GM12878 (cell line): ENCODE data around the gene ANKFY1.

Experiments
- BMI1 ChIP-seq: fragments of 450-650 bp; IDR thresholded peaks from 2 replicates; pipeline ENCODE4 v1.6.1; 2016; ENCODE audit warnings: mild to moderate bottlenecking, moderate library complexity, borderline replicate concordance
- CBX3 ChIP-seq: fragments of 200-600 bp; sonication (generic); IDR thresholded peaks from 2 replicates; pipeline ENCODE4 v1.6.1; 2016; ENCODE audit warnings: low read depth, borderline replicate concordance
- CEBPB ChIP-seq, 2 experiments: fragments of 150-350 bp in 1 of 2; IDR thresholded peaks; 2 replicates each; pipeline ENCODE4 v1.6.1; 2012 to 2014; ENCODE audit warnings: low read depth in 2 of 2, low read length in 2 of 2, borderline replicate concordance in 1 of 2, inconsistent platforms in 1 of 2
- HDAC2 ChIP-seq: fragments of 200-600 bp; sonication (generic); IDR thresholded peaks from 2 replicates; pipeline ENCODE4 v1.6.1; 2017
- MYC ChIP-seq: IDR thresholded peaks from 2 replicates; pipeline ENCODE4 v1.6.1; 2011; ENCODE audit warnings: mild to moderate bottlenecking, low read length, moderate library complexity, inconsistent platforms; ENCODE audit not compliant: insufficient read depth, insufficient replicate concordance, insufficient read length, severe bottlenecking
- POLR2AphosphoS5 ChIP-seq: IDR thresholded peaks from 2 replicates; pipeline ENCODE4 v1.6.1; 2011; ENCODE audit warnings: mild to moderate bottlenecking, low read length, inconsistent platforms
- RELA ChIP-seq: fragments of 450-650 bp; IDR thresholded peaks from 2 replicates; pipeline ENCODE4 v1.8.0; 2014; ENCODE audit warnings: borderline replicate concordance; ENCODE audit not compliant: partially characterized antibody
- SRF ChIP-seq, 2 experiments: IDR thresholded peaks; 2 replicates each; pipeline ENCODE4 v1.6.1; 2011; ENCODE audit warnings: low read depth in 2 of 2, low read length in 2 of 2, mild to moderate bottlenecking in 1 of 2, moderate library complexity in 1 of 2
- TBL1XR1 ChIP-seq: IDR thresholded peaks from 2 replicates; pipeline ENCODE4 v1.6.1; 2012; ENCODE audit warnings: low read depth, low read length, improper control_type of control experiment
- TF ChIP-seq, protein P1 (sequence below): IDR thresholded peaks from 2 replicates; pipeline ENCODE4 v1.6.1; 2011; ENCODE audit warnings: borderline replicate concordance, low read depth, mild to moderate bottlenecking, moderate library complexity, low read length; ENCODE audit not compliant: insufficient read depth, poor library complexity, severe bottlenecking
- TF ChIP-seq, protein P2 (sequence below), 3 experiments: IDR thresholded peaks in 2 of 3; conservative IDR thresholded peaks in 1 of 3; 2 replicates each; pipeline ENCODE4 v1.5.1; 2011; ENCODE audit warnings: low read depth in 3 of 3, low read length in 3 of 3, mild to moderate bottlenecking in 3 of 3, control low read depth in 2 of 3, moderate library complexity in 2 of 3, inconsistent platforms in 1 of 3, mixed read lengths in 1 of 3; ENCODE audit not compliant: control insufficient read depth in 2 of 3, insufficient read depth in 1 of 3; ENCODE audit errors: extremely low read depth in 1 of 3

DNA sequence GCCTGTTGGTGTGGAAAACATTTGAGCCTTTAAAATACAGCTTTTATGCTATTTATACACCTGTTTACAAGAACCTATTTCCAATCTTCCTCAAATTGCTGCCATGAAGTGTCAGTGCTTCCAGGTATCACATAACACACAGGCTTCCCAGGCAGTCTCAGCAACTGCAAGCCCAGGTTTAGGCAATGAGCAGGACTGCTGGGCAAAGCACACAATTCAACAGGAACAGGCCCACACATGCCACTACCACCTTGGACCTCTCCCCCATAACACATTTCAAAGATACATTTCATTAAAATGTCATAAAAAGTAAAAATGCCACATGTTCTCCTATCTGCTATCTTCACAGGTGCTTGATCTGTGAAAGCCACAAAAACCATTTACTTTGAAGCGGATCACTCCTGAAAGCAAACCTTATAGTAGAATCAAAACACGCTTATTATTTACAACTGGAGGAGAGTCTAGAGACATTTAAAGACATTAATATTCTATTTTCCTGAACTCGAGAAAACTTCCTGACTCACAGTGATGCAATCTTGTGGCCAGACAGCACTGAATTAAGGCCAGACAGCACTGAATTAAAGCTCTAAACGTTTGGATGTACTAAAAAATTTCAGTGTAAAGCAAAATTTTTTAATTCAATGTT lies 31.5 kb downstream of the ANKFY1 start:
- TF ChIP-seq, protein P1, sequence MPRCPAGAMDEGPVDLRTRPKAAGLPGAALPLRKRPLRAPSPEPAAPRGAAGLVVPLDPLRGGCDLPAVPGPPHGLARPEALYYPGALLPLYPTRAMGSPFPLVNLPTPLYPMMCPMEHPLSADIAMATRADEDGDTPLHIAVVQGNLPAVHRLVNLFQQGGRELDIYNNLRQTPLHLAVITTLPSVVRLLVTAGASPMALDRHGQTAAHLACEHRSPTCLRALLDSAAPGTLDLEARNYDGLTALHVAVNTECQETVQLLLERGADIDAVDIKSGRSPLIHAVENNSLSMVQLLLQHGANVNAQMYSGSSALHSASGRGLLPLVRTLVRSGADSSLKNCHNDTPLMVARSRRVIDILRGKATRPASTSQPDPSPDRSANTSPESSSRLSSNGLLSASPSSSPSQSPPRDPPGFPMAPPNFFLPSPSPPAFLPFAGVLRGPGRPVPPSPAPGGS, result no peak
- TF ChIP-seq, protein P2, sequence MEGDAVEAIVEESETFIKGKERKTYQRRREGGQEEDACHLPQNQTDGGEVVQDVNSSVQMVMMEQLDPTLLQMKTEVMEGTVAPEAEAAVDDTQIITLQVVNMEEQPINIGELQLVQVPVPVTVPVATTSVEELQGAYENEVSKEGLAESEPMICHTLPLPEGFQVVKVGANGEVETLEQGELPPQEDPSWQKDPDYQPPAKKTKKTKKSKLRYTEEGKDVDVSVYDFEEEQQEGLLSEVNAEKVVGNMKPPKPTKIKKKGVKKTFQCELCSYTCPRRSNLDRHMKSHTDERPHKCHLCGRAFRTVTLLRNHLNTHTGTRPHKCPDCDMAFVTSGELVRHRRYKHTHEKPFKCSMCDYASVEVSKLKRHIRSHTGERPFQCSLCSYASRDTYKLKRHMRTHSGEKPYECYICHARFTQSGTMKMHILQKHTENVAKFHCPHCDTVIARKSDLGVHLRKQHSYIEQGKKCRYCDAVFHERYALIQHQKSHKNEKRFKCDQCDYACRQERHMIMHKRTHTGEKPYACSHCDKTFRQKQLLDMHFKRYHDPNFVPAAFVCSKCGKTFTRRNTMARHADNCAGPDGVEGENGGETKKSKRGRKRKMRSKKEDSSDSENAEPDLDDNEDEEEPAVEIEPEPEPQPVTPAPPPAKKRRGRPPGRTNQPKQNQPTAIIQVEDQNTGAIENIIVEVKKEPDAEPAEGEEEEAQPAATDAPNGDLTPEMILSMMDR (IDR thresholded peaks at IDR 0.05 in 2 of 3, conservative IDR thresholded peaks at IDR 0.05 in 1 of 3; ENCODE audit: control insufficient read depth in 2 of 3, extremely low read depth in 1 of 3, insufficient read depth in 1 of 3, low read depth in 3 of 3, low read length in 3 of 3), result no peak
- TF ChIP-seq CBX3 (no peak), RELA (no peak), HDAC2 (no peak), SRF (IDR thresholded peaks at IDR 0.05; ENCODE audit: low read depth in 2 of 2, low read length in 2 of 2) (no peak), TBL1XR1 (no peak), BMI1 (no peak), POLR2AphosphoS5 (no peak), CEBPB (IDR thresholded peaks at IDR 0.05; ENCODE audit: borderline replicate concordance in 1 of 2, low read depth in 2 of 2, low read length in 2 of 2) (no peak), MYC (no peak)
